PC-9 (cell line): ENCODE results near the gene PWWP3B.

Experiments used
- CTCF ChIP-seq: fragments of 200-600 bp; sonication (generic); conservative IDR thresholded peaks from 2 replicates; pipeline ENCODE4 v1.6.1; 2017; ENCODE audit warnings: mixed run types, antibody characterized with exemption, mild to moderate bottlenecking, moderate library complexity
- EZH2 ChIP-seq: fragments of 200-600 bp; sonication (generic); IDR thresholded peaks from 2 replicates; pipeline ENCODE4 v1.8.0; 2017; ENCODE audit warnings: antibody characterized with exemption, low read depth

- TF ChIP-seq CTCF (no peak), EZH2 (no peak)
These were observed 29.1 kb upstream of the PWWP3B start for GRCh38 chrX:106139048-106139447.
